ENCODE results near the gene FKBP14. TPM values are rescaled to one million over a fixed set of nuclear protein-coding genes. Genes with fewer than 3 reads are reported as not detected.
"Not testable (repeated sequence)": the region's sequence is repeated elsewhere in the genome, so short reads cannot be mapped to it uniquely, and the experiment has no call there.

FKBP14 gene
- total RNA-seq, 1 donor from 2014 or later = 22.6 TPM

DNA sequence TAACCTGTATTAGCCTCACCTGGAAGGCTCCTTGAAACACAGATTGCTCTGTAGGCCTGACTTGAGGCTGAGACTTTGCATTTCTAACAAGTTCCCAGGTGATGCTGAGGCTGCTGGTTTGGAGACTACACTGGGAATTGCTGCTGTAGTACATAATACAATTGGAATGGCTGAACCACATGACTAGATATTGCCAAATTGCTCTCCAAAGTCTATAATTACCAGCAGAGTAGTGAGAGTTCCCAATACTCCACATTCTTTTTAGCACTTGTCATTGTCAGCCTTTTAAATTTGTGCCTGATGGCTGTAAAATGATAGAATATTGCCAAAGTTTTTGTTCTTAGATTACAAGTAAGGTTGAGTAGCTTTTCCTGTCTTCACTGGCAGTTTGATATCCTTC, 41.6 kb upstream of the FKBP14 start:
- TF ChIP-seq, protein P1, sequence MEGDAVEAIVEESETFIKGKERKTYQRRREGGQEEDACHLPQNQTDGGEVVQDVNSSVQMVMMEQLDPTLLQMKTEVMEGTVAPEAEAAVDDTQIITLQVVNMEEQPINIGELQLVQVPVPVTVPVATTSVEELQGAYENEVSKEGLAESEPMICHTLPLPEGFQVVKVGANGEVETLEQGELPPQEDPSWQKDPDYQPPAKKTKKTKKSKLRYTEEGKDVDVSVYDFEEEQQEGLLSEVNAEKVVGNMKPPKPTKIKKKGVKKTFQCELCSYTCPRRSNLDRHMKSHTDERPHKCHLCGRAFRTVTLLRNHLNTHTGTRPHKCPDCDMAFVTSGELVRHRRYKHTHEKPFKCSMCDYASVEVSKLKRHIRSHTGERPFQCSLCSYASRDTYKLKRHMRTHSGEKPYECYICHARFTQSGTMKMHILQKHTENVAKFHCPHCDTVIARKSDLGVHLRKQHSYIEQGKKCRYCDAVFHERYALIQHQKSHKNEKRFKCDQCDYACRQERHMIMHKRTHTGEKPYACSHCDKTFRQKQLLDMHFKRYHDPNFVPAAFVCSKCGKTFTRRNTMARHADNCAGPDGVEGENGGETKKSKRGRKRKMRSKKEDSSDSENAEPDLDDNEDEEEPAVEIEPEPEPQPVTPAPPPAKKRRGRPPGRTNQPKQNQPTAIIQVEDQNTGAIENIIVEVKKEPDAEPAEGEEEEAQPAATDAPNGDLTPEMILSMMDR (conservative IDR thresholded peaks at IDR 0.05) = no peak
- Mint-ChIP-seq H3K9me3 (no peaks in the 10 kb centered on the region), H3K27me3 (no peaks in the 10 kb centered on the region), H3K4me3 (no peak overlapping the region), H3K4me1 (ENCODE audit: unreplicated experiment) (no peaks in the 10 kb centered on the region), H3K27ac (no peak overlapping the region), H3K36me3 (peaks cover 22% of the 10 kb centered on the region)
- DNase-seq (ENCODE audit: extremely low spot score, unreplicated experiment) = no peak

DNA sequence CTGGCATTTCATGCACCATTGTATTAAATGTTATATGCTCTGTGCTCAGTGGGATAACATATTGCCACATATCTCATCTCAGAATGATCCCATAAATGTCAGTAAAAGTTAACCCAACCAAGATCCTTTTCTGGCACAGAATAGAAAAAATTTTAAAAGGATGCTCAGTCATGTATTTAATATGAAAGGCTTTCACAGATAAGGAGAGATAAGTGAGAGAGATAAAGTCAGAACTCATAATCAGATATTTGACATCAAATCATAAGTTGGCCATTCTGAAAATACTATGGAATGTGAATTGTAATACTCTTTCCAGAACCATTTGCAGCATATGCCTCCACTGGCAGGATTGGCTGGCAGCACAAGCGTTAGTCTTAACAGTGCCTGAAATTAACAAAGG, 40.2 kb upstream of the FKBP14 start:
- no peak for DNase-seq (ENCODE audit: extremely low spot score, unreplicated experiment)
- no peak overlapping the region for H3K4me3 Mint-ChIP-seq
- no peaks in the 10 kb centered on the region for H3K27me3 Mint-ChIP-seq
- no peak overlapping the region for H3K27ac Mint-ChIP-seq
- H3K9me3 Mint-ChIP-seq = no peaks in the 10 kb centered on the region
- peaks cover 23% of the 10 kb centered on the region for H3K36me3 Mint-ChIP-seq
- TF ChIP-seq, protein P1 (conservative IDR thresholded peaks at IDR 0.05) = no peak
- no peaks in the 10 kb centered on the region for H3K4me1 Mint-ChIP-seq (ENCODE audit: unreplicated experiment)

DNA sequence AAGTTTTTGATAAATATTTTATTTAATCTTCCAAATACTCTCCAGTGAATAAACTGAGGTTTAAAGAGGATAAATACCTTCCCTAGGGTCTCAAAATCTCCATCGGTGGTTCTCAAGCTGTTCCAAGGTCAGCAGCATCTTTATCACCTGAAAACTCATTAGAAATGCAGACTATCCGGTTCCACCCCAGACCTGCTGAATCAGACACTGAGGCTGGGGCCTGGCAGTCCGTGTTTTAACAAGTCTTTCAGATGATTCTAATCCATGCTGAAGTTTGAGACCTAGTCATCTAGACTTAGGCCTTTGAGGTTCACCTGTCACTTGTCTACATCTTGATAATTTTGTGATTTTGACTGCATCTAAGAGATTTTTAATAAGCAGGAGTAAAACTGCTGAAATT, 39.2 kb upstream of the FKBP14 start:
- TF ChIP-seq, protein P1 (conservative IDR thresholded peaks at IDR 0.05) = no peak
- H3K9me3 Mint-ChIP-seq = no peaks in the 10 kb centered on the region
- H3K27me3 Mint-ChIP-seq = no peaks in the 10 kb centered on the region
- no peak for DNase-seq (ENCODE audit: extremely low spot score, unreplicated experiment)
- H3K36me3 Mint-ChIP-seq = peaks cover 18% of the 10 kb centered on the region
- peak overlapping the region; percentile 35 for H3K27ac Mint-ChIP-seq
- no peaks in the 10 kb centered on the region for H3K4me1 Mint-ChIP-seq (ENCODE audit: unreplicated experiment)
- no peak overlapping the region for H3K4me3 Mint-ChIP-seq

DNA sequence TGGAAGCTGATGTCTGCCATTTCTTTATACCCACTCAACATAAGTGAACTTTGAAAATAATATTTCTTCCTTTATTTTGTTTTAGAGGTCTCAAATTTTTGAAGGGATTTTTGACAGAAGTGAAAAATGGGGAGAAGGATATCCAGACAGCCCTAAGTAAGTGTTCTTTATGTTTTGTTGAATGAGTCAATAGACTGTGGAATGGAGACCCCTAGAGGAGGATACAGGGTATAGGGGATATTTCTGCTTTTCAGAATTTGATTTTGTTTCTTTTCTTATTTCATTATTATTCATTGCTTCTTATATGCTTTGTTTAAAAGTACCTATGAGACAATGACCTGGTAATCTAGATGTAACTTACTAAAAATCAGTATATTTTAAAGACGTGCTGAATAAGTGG, 36.1 kb upstream of the FKBP14 start:
- no peak overlapping the region for H3K27ac Mint-ChIP-seq
- no peaks in the 10 kb centered on the region for H3K9me3 Mint-ChIP-seq
- TF ChIP-seq, protein P1 (conservative IDR thresholded peaks at IDR 0.05) = peak; percentile 81
- H3K36me3 Mint-ChIP-seq = peaks cover 20% of the 10 kb centered on the region
- no peak for DNase-seq (ENCODE audit: extremely low spot score, unreplicated experiment)
- H3K4me3 Mint-ChIP-seq = no peak overlapping the region
- H3K27me3 Mint-ChIP-seq = no peaks in the 10 kb centered on the region
- H3K4me1 Mint-ChIP-seq (ENCODE audit: unreplicated experiment) = no peaks in the 10 kb centered on the region

DNA sequence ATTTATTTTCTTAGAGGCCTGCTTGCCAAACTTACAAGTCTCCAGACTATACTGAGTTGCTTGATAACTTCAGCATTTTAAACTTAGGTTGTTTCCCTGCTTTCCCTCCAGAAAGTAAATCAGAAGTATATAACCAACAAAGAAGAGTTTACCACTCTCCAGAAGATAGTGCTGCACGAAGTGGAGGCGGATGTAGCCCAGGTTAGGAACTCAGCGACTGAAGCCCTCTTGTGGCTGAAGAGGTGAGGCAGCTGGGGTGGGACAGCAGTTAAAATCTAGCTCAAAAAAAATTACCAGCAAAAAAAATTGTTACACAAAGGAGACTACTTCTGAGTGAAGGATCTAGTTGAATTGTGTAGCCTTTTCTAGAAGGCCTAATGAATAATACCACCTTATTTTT, 35.3 kb upstream of the FKBP14 start:
- not testable (repeated sequence) for H3K4me3 Mint-ChIP-seq; H3K27me3 Mint-ChIP-seq; DNase-seq (ENCODE audit: extremely low spot score, unreplicated experiment); H3K27ac Mint-ChIP-seq; H3K4me1 Mint-ChIP-seq (ENCODE audit: unreplicated experiment); H3K9me3 Mint-ChIP-seq
- TF ChIP-seq, protein P1 (conservative IDR thresholded peaks at IDR 0.05) = peak; percentile 74
- peaks cover 26% of the 10 kb centered on the region for H3K36me3 Mint-ChIP-seq

DNA sequence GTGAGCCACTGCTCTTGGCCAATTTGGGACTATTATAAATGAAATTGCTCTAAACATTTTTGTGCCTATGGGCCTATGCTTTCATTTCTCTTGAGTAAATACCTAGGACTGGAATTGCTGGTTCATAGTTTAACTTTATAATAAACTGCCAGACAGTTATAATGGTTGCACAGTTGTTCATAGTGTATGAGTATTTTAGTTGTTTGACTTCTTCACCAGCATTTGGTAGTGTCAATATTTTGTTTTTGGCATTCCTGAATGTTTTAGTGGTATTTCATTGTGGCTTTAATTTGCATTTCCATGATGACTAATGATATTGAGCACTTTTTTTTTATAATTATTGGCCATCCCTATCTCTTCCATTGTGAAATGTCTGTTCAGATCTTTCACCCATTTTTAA, 31.2 kb upstream of the FKBP14 start:
- no peaks in the 10 kb centered on the region for H3K4me1 Mint-ChIP-seq (ENCODE audit: unreplicated experiment)
- peaks cover 38% of the 10 kb centered on the region for H3K36me3 Mint-ChIP-seq
- no peak overlapping the region for H3K27ac Mint-ChIP-seq
- DNase-seq (ENCODE audit: extremely low spot score, unreplicated experiment) = no peak
- TF ChIP-seq, protein P1 (conservative IDR thresholded peaks at IDR 0.05) = no peak
- no peak overlapping the region for H3K4me3 Mint-ChIP-seq
- no peaks in the 10 kb centered on the region for H3K9me3 Mint-ChIP-seq
- no peaks in the 10 kb centered on the region for H3K27me3 Mint-ChIP-seq

Data from type B pancreatic cell (in vitro differentiated cells).